Gastroesophageal sphincter (tissue), 4 donors: ENCODE results near the gene TLE7. TPM values are rescaled to one million over a fixed set of nuclear protein-coding genes. Genes with fewer than 3 reads are reported as not detected.
A peak's percentile ranks its signal among the peaks of the same experiment; 100 is the strongest.

ENCODE experiments used
- ATAC-seq: fragments of 150-250 bp; one replicate; pipeline ENCODE4 v1.9.1; 2016; ENCODE audit warnings: mild to moderate bottlenecking, moderate library complexity
- H3K27ac ChIP-seq, 4 donors: fragments of 200-600 bp; sonication (generic) in 3 of 4; 1 replicate in 3 of 4; 2 replicates in 1 of 4; pipeline ENCODE4 v1.5.1; 2016 to 2019
- H3K27me3 ChIP-seq: fragments of 200-600 bp; sonication (generic); one replicate; pipeline ENCODE4 v1.5.1; 2019
- H3K36me3 ChIP-seq, 2 donors: fragments of 200-600 bp; sonication (generic); one replicate each; pipeline ENCODE4 v1.5.1; 2019; ENCODE audit warnings: control low read depth in 1 of 2
- H3K4me1 ChIP-seq, 3 donors: fragments of 200-600 bp; sonication (generic); 1 replicate in 2 of 3; 2 replicates in 1 of 3; pipeline ENCODE4 v1.5.1; 2016 to 2019; ENCODE audit warnings: control low read depth in 2 of 3
- H3K4me3 ChIP-seq, 2 donors: fragments of 200-600 bp; sonication (generic); one replicate each; pipeline ENCODE4 v1.5.1; 2019; ENCODE audit warnings: mild to moderate bottlenecking in 1 of 2, moderate library complexity in 1 of 2
- H3K9me3 ChIP-seq, 3 donors: fragments of 200-600 bp; sonication (generic); one replicate each; pipeline ENCODE4 v1.5.1; 2017 to 2019; ENCODE audit warnings: control low read depth in 2 of 3
- EP300 ChIP-seq: sonication (generic); formaldehyde crosslinking; IDR thresholded peaks from one replicate; pipeline ENCODE4 v1.6.1; 2017; ENCODE audit warnings: antibody characterized with exemption, mild to moderate bottlenecking
- POLR2A ChIP-seq, 2 donors: fragments of 450-650 bp; IDR thresholded peaks; one replicate each; pipeline ENCODE4 v1.6.1; 2017; ENCODE audit warnings: antibody characterized with exemption in 2 of 2, mild to moderate bottlenecking in 2 of 2, moderate library complexity in 1 of 2
- POLR2AphosphoS5 ChIP-seq: sonication (generic); formaldehyde crosslinking; IDR thresholded peaks from one replicate; pipeline ENCODE4 v1.6.1; 2017; ENCODE audit warnings: antibody characterized with exemption
- WGBS, 2 donors: methylation state at CpG; one replicate each; pipeline ENCODE4 v1.1.5; 2018; ENCODE audit warnings: low coverage in 1 of 2; 5-methylcytosine and 5-hydroxymethylcytosine counted together
- total RNA-seq, 4 donors: library from RNA; depleted of rRNA; stranded (reverse); fragments of >200 nt; gene quantifications; one replicate each; pipeline ENCODE4 v1.1.0, GENCODE V29; 2016
- TF ChIP-seq, protein P1 (sequence below), 4 experiments: fragments of 200-600 bp in 2 of 4; fragments of 450-650 bp in 2 of 4; sonication (generic) in 1 of 4; IDR thresholded peaks; one replicate each; pipeline ENCODE4 v1.5.1; 2017 to 2019; ENCODE audit warnings: antibody characterized with exemption in 4 of 4, mild to moderate bottlenecking in 2 of 4, moderate library complexity in 2 of 4

TLE7 gene
- total RNA-seq, 4 donors from 2014 or later: not detected

DNA sequence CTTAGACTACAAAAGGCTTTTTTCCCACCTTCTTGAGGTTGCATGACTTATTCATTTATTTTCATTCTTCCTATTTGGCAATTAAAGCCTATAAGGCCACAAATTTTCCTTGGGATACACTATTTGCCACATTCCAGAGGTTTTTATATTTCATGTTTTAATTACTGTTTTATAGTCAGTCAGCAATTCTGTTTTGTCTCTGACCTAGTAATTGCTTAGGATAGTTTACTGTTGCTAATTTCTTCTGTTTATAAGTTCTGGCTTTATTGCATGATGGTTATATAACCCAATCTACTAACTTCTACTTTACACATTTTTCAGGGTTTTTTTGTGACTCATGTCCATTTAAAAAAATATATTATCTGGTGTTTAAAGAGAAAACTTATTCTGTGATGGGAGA, 17.7 kb upstream of the TLE7 start:
- TF ChIP-seq, protein P1, sequence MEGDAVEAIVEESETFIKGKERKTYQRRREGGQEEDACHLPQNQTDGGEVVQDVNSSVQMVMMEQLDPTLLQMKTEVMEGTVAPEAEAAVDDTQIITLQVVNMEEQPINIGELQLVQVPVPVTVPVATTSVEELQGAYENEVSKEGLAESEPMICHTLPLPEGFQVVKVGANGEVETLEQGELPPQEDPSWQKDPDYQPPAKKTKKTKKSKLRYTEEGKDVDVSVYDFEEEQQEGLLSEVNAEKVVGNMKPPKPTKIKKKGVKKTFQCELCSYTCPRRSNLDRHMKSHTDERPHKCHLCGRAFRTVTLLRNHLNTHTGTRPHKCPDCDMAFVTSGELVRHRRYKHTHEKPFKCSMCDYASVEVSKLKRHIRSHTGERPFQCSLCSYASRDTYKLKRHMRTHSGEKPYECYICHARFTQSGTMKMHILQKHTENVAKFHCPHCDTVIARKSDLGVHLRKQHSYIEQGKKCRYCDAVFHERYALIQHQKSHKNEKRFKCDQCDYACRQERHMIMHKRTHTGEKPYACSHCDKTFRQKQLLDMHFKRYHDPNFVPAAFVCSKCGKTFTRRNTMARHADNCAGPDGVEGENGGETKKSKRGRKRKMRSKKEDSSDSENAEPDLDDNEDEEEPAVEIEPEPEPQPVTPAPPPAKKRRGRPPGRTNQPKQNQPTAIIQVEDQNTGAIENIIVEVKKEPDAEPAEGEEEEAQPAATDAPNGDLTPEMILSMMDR (IDR thresholded peaks at IDR 0.05): no peak
- TF ChIP-seq EP300 (no peak), POLR2A (IDR thresholded peaks at IDR 0.05) (no peak), POLR2AphosphoS5 (no peak)
- peak overlapping the region in 3 of 4 donors; percentile 44 to 89 (median 66) for H3K27ac ChIP-seq
- H3K4me3 ChIP-seq: no peak overlapping the region
- peaks cover 0 to 33% of the 10 kb centered on the region in 2 donors for H3K36me3 ChIP-seq
- H3K4me1 ChIP-seq: peaks cover 0 to 29% (median 16%) of the 10 kb centered on the region in 3 donors
- ATAC-seq: no peak
- H3K9me3 ChIP-seq: peaks cover 0 to 6% (median 0%) of the 10 kb centered on the region in 3 donors
- H3K27me3 ChIP-seq: no peaks in the 10 kb centered on the region

DNA sequence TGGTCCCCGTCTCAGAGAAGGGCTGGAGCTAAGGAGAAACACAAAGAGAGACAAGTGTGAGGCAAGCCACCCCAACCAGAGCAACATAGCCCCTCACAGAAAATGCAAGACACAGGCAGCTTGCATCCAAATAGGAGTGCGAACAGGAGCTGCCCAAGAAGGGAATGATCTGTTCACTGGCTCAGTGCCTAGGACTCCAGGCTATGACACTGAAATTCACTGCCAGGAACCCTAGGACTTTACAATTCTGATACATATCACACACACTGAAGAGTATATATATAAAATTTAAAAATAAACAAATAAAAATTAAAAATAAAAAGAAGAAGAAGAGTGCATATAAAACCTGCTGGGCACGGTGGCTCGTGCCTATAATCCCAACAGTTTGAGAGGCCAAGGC, 14.9 kb upstream of the TLE7 start:
- Histone ChIP-seq H3K36me3 (peaks cover 3 to 60% of the 10 kb centered on the region in 2 donors), H3K27me3 (no peaks in the 10 kb centered on the region), H3K27ac (no peak overlapping the region), H3K4me3 (no peak overlapping the region), H3K9me3 (peaks cover 0 to 33% (median 0%) of the 10 kb centered on the region in 3 donors), H3K4me1 (peaks cover 0 to 20% (median 13%) of the 10 kb centered on the region in 3 donors)
- 84% methylated on average over 3 of the region's 4 CpGs; no CpG with 5 or more reads in 1 of the 2 donors for WGBS, 2 donors
- TF ChIP-seq, protein P1 (IDR thresholded peaks at IDR 0.05): no peak
- ATAC-seq: no peak

DNA sequence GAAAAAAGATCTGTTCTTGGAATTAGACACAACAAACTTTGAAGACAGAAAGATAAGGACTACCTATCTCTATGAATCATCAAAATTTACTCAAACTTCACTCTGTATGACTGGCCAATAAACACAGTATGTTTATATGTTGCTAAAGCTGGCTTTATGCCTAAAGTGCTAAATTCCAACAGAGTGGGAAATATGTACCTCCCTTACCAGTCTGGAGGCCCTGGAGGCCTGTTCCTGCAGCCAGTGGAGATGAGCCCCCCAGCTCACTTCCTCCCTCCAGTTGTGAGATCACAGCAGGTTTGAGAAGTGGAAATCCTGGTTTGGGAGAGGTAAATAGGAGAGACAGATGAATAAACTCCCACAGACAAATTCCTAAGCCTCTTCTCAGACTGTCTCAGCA, 11.2 kb upstream of the TLE7 start:
- Histone ChIP-seq H3K27me3 (no peaks in the 10 kb centered on the region), H3K9me3 (peaks cover 11 to 71% (median 16%) of the 10 kb centered on the region in 3 donors), H3K27ac (no peak overlapping the region), H3K4me1 (no peaks in the 10 kb centered on the region), H3K36me3 (peaks cover 29 to 98% of the 10 kb centered on the region in 2 donors), H3K4me3 (no peak overlapping the region)
- no peak for ATAC-seq
- no peak for TF ChIP-seq EP300
- TF ChIP-seq POLR2AphosphoS5: no peak
- TF ChIP-seq POLR2A (IDR thresholded peaks at IDR 0.05): no peak
- TF ChIP-seq, protein P1 (IDR thresholded peaks at IDR 0.05): no peak

DNA sequence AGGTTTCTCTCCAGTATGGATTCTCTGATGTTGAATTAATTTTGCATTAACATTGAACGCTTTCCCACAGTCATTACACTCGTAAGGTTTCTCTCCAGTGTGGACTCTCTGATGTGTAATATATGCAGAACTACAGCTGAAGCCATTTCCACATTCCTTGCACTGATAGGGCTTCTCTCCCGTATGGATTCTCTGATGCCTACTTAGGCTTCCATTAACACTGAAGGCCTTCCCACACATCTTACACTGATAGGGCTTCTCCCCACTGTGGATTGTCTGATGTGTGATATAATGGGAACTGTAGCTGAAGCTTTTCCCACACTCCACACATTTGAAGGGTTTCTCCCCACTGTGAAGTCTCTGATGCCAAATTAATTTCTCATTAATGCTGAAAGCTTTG, 7.2 kb upstream of the TLE7 start:
- Histone ChIP-seq H3K27ac (no peak overlapping the region), H3K9me3 (peaks cover 13 to 100% (median 19%) of the 10 kb centered on the region in 3 donors), H3K27me3 (no peaks in the 10 kb centered on the region), H3K36me3 (peaks cover 29 to 76% of the 10 kb centered on the region in 2 donors), H3K4me3 (no peak overlapping the region), H3K4me1 (no peaks in the 10 kb centered on the region)
- TF ChIP-seq EP300: no peak
- no peak for TF ChIP-seq POLR2AphosphoS5
- TF ChIP-seq, protein P1 (IDR thresholded peaks at IDR 0.05): no peak
- TF ChIP-seq POLR2A (IDR thresholded peaks at IDR 0.05): no peak
- 94 to 96% methylated on average over 3 of the region's 3 CpGs for WGBS, 2 donors
- ATAC-seq: no peak

DNA sequence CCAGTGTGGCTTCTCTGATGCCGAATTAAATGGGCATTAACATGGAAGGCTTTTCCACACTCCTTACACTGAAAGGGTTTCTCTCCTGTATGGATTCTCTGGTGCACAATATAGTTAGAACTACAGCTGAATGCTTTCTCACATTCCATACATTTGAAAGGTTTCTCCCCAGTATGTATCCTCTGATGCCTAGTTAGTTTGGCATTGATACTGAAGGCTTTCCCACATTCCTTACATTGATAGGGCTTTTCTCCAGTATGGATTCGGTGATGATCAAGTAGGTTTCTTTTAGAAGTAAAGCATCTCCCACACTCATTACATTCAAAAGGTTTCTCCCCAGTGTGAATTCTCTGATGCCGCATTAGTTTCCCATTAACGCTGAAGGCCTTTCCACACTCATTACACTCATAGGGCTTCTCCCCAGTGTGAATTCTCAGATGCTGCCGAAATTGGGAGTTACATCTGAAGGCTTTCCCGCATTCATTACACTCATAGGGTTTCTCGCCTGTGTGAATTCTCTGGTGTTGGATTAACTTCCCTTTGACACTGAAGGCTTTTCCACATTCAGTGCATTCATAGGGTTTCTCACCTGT, 6.5 kb upstream of the TLE7 start:
- Histone ChIP-seq H3K27me3 (no peaks in the 10 kb centered on the region), H3K36me3 (peaks cover 29 to 70% of the 10 kb centered on the region in 2 donors), H3K27ac (no peak overlapping the region), H3K4me3 (no peak overlapping the region), H3K4me1 (no peaks in the 10 kb centered on the region), H3K9me3 (peaks cover 13 to 100% (median 19%) of the 10 kb centered on the region in 3 donors)
- TF ChIP-seq POLR2AphosphoS5: no peak
- TF ChIP-seq POLR2A (IDR thresholded peaks at IDR 0.05): no peak
- TF ChIP-seq EP300: no peak
- ATAC-seq: no peak
- 97 to 99% methylated on average over 6 to 7 of the region's 7 CpGs for WGBS, 2 donors
